HTERT RPE-1 (cell line): ENCODE results near the gene MAN2A1.

Experiments
- in situ Hi-C: fragments of 300-500 bp; cut with MboI; formaldehyde crosslinking; loops from 4 replicates; pipeline ENCODE4 v1.14.3; 2020; ENCODE audit warnings: low sequenced_read_pairs

Gene MAN2A1

GRCh38 chr5:109678447-109678846, 11.3 kb upstream of the MAN2A1 start:
- in situ Hi-C loops: no loop called here

GRCh38 chr5:109681763-109682162, 8.0 kb upstream of the MAN2A1 start:
- in situ Hi-C loops: no loop called here

DNA sequence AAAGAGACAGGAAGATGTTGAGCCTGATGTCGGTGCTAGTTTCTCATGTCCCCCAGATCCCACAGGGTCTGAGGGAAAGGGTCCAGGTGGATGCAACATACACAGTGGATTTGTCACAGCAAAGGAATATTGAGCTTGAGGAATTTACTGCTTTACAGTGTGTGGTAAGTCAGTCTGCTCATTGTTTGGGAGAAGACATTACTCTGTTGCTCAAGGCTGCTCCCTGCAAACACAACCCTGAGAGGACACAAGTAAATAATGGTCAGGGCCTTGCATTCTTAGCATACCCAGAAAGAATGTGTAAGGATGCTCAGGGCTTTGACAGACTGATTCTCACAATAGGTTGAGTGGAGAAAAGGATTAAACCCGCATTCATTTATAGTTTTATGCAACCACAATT, 7.3 kb upstream of the MAN2A1 start:
- in situ Hi-C loops: no loop called here

- in situ Hi-C loops: no loop called here
These were observed 3.8 kb upstream of the MAN2A1 start for GRCh38 chr5:109685916-109686315.

GRCh38 chr5:109688630-109688969, 1.1 kb upstream of the MAN2A1 start:
- in situ Hi-C loops: no loop called here

DNA sequence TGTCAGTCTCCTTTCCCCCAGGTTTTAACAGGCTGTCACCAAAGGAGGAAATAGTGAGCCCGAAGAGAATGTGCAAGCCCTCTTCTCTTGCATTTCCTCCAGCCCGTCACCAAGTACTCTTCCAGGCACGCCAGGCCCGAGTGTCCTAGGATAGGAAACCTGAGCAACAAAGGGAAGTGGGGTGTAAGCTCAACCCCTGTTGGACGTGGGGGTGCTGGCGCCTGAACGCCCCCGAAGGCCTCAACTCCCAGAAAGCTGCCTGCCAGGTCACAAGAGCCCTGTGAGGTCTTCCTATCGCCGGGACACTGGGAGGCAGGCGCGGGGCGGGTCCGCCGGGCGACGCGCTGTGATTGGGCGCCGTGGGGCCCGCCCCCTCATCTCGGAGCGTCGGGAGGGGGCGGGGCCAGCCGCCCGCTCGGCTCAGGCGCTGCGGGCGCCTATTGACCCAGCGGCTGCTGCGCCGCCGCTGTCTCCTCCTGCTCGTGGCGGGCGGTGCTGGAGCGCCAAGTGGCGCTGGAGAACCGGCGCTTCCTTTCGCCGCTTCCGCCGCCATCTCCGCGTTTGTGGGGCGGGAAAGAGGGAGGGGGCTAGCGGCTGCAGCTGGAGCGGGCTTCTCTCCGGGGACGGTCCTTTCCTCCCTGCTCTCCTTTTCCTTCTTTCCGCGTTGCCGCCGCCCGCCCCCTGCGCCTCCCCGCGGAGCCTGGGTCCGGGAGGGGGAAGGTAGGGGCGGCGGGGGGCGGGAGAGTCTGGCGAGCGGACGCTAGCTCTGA, 572 bp upstream of the MAN2A1 start:
- in situ Hi-C loops: no loop called here

DNA sequence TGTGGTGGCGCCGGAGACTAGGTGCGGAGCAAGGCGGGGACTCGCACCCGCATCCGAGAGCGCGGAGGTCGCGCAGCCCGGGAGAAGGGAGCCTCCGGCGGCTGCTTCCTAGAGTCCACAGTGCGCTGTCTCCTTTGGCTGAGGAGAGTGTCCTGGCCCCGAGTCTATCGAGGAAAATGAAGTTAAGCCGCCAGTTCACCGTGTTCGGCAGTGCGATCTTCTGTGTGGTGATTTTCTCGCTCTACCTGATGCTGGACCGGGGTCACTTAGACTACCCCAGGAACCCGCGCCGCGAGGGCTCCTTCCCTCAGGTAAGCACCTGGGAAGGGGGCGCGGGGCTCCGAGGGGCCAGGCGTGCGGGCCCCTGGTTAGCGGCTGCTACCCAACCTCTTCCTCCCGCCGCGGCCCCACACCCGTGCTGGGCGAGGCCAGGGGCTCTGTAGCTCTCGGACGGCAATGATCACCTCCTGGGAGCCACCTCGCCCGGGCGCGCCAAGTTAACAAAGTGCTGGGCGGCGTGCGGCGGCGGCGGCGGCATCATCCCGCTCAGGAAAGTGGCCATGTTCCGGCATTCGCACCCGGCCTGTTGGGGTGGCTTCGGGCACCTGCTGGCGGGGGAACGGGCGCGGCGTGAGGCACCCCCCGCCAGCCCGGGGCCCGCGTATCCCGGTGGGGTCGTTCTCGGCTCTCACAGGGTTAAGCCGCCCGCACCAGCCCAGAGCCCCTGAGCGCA, 681 bp downstream of the MAN2A1 start:
- in situ Hi-C loops: no loop called here

- in situ Hi-C loops: no loop called here
These were observed 1.3 kb downstream of the MAN2A1 start for GRCh38 chr5:109690975-109691574.

- in situ Hi-C loops: no loop called here
These were observed 2.3 kb downstream of the MAN2A1 start for GRCh38 chr5:109691996-109692395.

- in situ Hi-C loops: no loop called here
These were observed 3.1 kb downstream of the MAN2A1 start for GRCh38 chr5:109692852-109693251.

DNA sequence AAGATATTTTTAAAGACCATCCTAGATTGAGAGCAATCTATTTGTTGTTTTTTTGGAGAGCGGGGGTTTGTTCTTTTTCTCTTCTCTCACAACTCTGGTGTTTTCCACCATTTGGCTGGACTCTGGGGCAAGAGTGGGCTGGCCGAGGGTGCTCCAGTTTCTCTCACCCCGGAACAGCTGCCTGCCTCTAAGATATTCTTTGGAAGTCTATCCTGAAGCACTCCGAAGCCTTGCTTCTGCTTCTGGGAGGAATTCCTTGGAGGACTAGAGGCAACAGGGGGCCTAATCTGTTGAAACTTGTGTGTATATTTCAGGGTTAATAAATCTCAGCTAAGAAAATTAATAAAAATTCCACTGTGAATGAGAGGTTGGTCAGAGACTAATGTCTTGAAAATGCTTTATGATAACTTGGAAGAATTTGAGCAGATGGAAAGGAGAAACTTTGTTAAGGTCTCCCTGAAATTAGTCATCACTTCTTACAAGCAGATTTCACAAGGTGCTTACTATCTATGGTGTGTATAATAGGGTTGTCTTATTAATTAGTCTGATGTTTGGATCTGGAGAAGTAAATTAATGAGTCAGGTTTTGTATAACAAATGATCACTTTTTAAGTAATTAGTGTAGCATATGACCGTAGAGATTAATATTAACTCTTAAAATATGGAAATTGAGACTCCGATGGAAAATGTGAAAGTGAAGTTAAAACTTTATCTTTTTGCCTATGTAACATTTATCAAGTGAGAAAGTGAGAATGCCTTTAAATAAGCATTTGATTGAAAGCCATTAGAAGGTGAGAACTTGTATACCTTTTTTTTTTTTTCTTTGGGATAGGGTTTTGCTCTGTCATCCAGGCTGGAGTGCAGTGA, 4.0 kb downstream of the MAN2A1 start:
- in situ Hi-C loops: no loop called here

DNA sequence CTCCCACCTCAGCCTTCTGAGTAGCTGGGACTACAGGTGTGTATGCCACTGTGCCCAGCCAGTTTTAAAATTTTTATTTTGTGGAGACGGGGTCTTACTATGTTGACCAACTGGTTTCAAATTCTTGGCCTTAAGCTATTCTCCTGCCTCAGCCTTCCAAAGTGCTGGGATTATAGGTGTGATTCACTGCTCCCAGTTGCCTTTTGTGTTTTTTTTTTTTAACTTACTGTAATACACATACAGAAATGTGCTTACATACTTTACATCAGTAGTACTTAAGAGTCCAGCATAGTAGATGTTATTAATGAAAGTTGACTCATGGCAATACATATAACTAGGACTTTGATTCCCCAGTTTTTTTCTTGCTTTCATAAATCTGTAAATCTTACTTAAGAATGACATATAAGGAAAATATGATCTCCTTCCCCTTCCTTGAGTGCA, 4.7 kb downstream of the MAN2A1 start:
- in situ Hi-C loops: no loop called here

- in situ Hi-C loops: no loop called here
These were observed 5.5 kb downstream of the MAN2A1 start for GRCh38 chr5:109695005-109695926.

- in situ Hi-C loops: no loop called here
These were observed 7.6 kb downstream of the MAN2A1 start for GRCh38 chr5:109697339-109697738.

- in situ Hi-C loops: no loop called here
These were observed 10.9 kb downstream of the MAN2A1 start for GRCh38 chr5:109700516-109701153.

DNA sequence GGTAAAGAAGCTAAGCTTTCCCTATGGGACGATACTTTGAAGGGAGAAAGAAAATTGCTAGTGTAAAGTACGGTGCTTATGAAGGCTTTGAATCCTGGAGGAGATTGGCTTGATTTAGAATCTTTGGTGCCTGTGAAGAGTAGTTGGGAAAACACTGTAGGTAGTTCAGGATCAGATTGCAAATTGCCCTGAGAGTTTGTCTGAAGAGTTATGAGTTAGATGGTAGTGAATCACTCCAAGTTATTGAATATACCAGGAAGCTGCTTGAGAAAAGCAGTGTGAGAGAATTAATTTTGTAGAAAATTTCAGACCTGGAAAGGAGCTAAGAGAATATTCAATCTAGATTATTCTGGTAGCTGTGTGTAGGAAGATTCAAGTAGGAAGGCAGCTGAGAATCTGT, 11.5 kb downstream of the MAN2A1 start:
- in situ Hi-C loops: no loop called here

GRCh38 chr5:109701792-109702191, 12.1 kb downstream of the MAN2A1 start:
- in situ Hi-C loops: no loop called here

DNA sequence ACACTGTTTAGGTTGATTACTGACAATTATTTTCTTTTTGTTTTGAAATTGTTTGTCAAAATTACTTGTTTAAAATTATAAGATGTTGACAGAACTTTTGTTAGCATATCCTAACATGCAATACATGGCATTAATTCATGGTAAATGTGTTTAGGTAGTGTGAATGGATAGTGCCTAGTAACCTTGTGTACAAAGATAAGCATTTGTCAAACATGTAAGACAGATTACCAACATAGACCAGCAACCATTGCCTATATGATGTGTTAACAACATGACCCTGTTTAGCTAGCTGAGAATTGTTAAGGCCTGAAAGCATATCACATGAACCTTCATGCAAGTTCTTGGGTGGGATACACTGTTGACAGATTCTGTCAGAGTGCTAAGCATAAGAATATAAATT, 13.4 kb downstream of the MAN2A1 start:
- in situ Hi-C loops: no loop called here

- in situ Hi-C loops: no loop called here
These were observed 14.1 kb downstream of the MAN2A1 start for GRCh38 chr5:109703829-109704228.
